Loucy (cell line): Measurements from ENCODE around the gene MAP3K15.

Experiments
- EZH2phosphoT487 ChIP-seq: fragments of 200-600 bp; IDR thresholded peaks from 2 replicates; pipeline ENCODE4 v1.6.1; 2018; ENCODE audit warnings: antibody characterized with exemption, mild to moderate bottlenecking, moderate library complexity, borderline replicate concordance
- TF ChIP-seq, protein P1 (sequence below): fragments of 200-600 bp; sonication (generic); conservative IDR thresholded peaks from 2 replicates; pipeline ENCODE4 v1.5.1; 2014; ENCODE audit warnings: mild to moderate bottlenecking, antibody characterized with exemption, low read length

DNA sequence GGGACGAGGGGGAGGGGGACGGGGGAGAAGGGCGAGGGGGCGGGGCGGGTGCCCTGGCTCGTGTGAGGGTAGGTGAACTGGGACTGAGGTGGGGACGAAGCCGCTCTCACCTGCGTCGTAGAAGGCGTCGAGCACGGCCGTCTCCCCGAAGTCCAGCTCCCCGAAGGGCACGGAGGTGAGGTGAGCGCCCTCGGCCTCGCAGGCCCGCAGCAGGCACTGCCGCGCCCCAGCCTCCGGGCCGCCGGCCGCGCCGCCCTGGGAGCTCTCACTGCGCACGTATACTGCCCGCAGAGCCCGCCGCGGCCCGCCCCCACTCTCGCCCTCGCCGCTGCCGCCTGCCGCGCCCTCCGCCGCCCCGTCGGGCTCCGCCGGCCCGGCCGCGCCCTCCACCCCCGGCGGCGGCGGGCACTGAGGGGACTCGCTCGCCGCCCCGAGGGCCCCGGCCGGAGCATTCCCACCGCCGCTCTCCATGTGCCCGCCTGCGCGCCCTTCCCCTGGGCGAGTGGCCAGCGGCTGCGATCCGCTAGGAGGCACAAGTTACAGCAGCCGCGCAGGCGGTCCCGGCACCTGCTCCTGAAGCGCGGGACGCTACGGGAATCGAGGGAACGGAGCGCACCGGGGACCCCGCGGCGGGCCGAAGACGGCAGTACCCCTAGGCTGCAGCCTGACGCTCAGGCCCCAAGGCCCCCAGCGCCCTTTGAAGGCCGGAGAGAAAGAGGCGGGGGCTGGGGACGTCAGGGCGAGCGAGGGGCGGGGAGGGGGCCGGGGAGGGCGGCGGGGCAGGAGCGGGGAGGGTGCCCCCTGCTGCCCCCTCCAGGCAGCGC is at the start of gene MAP3K15:
- TF ChIP-seq, protein P1, sequence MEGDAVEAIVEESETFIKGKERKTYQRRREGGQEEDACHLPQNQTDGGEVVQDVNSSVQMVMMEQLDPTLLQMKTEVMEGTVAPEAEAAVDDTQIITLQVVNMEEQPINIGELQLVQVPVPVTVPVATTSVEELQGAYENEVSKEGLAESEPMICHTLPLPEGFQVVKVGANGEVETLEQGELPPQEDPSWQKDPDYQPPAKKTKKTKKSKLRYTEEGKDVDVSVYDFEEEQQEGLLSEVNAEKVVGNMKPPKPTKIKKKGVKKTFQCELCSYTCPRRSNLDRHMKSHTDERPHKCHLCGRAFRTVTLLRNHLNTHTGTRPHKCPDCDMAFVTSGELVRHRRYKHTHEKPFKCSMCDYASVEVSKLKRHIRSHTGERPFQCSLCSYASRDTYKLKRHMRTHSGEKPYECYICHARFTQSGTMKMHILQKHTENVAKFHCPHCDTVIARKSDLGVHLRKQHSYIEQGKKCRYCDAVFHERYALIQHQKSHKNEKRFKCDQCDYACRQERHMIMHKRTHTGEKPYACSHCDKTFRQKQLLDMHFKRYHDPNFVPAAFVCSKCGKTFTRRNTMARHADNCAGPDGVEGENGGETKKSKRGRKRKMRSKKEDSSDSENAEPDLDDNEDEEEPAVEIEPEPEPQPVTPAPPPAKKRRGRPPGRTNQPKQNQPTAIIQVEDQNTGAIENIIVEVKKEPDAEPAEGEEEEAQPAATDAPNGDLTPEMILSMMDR: no peak
- TF ChIP-seq EZH2phosphoT487: no peak
